ENCODE data around the gene RHOH. TPM values are rescaled to one million over a fixed set of nuclear protein-coding genes. Genes with fewer than 3 reads are reported as not detected.

Gene RHOH
- total and polyA plus RNA-seq, 9 of the 15 experiments (the other 6 are each of a cell fraction or from before 2014, with no cell fraction given) = 14.3 to 37.7 (median 23.2) TPM

- Histone ChIP-seq H4K20me1 (replicated peaks; ENCODE audit: control insufficient read depth, insufficient read depth, low read length) (no peaks in the 10 kb centered on the region), H3K9me3 (replicated peaks; ENCODE audit: control insufficient read depth, insufficient read depth, low read depth, low read length) (no peaks in the 10 kb centered on the region), H3K9me1 (ENCODE audit: control insufficient read depth, insufficient read depth, low read length) (no peaks in the 10 kb centered on the region), H3K36me3 (ENCODE audit: control insufficient read depth, insufficient read depth, low read length) (peaks cover 65% of the 10 kb centered on the region; the same call in 2 of the 3 replicates), H3K4me1 (replicated peaks in 1 of 2; ENCODE audit: control insufficient read depth in 2 of 2, insufficient read depth in 2 of 2, low read length in 2 of 2) (peaks cover 6 to 8% of the 10 kb centered on the region in 2 experiments; a peak in 4 of 5 replicates), H2AFZ (ENCODE audit: low read depth, low read length) (no peak overlapping the region), H3K27ac (ENCODE audit: extremely low read depth, low read depth, low read length) (no peak overlapping the region), H3K4me3 (no peak overlapping the region), H3K4me2 (ENCODE audit: insufficient read depth, low read length) (no peak overlapping the region), H3K27me3 (ENCODE audit: control insufficient read depth in 2 of 2, insufficient read depth in 2 of 2, low read length in 2 of 2) (no peaks in the 10 kb centered on the region), H3K79me2 (ENCODE audit: control insufficient read depth, insufficient read depth, low read length) (peaks cover 82% of the 10 kb centered on the region), H3K9ac (ENCODE audit: insufficient read depth in 1 of 2, low read depth in 2 of 2, low read length in 2 of 2) (no peak overlapping the region)
- ChIA-PET CTCF (ENCODE audit: low intra/inter-chr PET ratio) (no interaction called here), POLR2A (interaction anchor here (0.6 to 2.9 kb wide), 6 partner anchors 8 to 20 kb away, joined by 3 to 13 read pairs (median 6); no protein-coding TSS in a partner anchor)
- ATAC-seq = no peak
- BruUV-seq (replicated peaks) = TSS peak; percentile 2
- 100% methylated on average over 1 of the region's 1 CpG for WGBS (ENCODE audit: insufficient coverage, low coverage, missing lambda C conversion rate)
- in situ Hi-C loops (cut with MboI) (no loop called here), intact Hi-C loops (cut with micrococcal nuclease) (no loop called here)
- no peak for DNase-seq (ENCODE audit: extremely low read depth in 1 of 4, low spot score in 3 of 4)
- FAIRE-seq = no peak
- TF ChIP-seq SOX6 (IDR thresholded peaks at IDR 0.05) = no peak
- no peak for TF ChIP-seq JUNB (CRISPR knock-in tag; conservative IDR thresholded peaks at IDR 0.05)
- TF ChIP-seq NFRKB (IDR thresholded peaks at IDR 0.05; ENCODE audit: low read depth) = no peak
- TF ChIP-seq ZNF212 (CRISPR knock-in tag; IDR thresholded peaks at IDR 0.05) = no peak
- TF ChIP-seq TEAD2 (tag; IDR thresholded peaks at IDR 0.05) = no peak
- TF ChIP-seq, protein P1, sequence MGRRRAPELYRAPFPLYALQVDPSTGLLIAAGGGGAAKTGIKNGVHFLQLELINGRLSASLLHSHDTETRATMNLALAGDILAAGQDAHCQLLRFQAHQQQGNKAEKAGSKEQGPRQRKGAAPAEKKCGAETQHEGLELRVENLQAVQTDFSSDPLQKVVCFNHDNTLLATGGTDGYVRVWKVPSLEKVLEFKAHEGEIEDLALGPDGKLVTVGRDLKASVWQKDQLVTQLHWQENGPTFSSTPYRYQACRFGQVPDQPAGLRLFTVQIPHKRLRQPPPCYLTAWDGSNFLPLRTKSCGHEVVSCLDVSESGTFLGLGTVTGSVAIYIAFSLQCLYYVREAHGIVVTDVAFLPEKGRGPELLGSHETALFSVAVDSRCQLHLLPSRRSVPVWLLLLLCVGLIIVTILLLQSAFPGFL (CRISPR knock-in tag; IDR thresholded peaks at IDR 0.05) = no peak
- TF ChIP-seq, protein P2, sequence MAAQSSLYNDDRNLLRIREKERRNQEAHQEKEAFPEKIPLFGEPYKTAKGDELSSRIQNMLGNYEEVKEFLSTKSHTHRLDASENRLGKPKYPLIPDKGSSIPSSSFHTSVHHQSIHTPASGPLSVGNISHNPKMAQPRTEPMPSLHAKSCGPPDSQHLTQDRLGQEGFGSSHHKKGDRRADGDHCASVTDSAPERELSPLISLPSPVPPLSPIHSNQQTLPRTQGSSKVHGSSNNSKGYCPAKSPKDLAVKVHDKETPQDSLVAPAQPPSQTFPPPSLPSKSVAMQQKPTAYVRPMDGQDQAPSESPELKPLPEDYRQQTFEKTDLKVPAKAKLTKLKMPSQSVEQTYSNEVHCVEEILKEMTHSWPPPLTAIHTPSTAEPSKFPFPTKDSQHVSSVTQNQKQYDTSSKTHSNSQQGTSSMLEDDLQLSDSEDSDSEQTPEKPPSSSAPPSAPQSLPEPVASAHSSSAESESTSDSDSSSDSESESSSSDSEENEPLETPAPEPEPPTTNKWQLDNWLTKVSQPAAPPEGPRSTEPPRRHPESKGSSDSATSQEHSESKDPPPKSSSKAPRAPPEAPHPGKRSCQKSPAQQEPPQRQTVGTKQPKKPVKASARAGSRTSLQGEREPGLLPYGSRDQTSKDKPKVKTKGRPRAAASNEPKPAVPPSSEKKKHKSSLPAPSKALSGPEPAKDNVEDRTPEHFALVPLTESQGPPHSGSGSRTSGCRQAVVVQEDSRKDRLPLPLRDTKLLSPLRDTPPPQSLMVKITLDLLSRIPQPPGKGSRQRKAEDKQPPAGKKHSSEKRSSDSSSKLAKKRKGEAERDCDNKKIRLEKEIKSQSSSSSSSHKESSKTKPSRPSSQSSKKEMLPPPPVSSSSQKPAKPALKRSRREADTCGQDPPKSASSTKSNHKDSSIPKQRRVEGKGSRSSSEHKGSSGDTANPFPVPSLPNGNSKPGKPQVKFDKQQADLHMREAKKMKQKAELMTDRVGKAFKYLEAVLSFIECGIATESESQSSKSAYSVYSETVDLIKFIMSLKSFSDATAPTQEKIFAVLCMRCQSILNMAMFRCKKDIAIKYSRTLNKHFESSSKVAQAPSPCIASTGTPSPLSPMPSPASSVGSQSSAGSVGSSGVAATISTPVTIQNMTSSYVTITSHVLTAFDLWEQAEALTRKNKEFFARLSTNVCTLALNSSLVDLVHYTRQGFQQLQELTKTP (IDR thresholded peaks at IDR 0.05; ENCODE audit: low read depth in 1 of 2, partially characterized antibody in 2 of 2) = no peak
- TF ChIP-seq NR4A1 (CRISPR knock-in tag; IDR thresholded peaks at IDR 0.05) = no peak
- no peak for TF ChIP-seq NR4A1 (tag; IDR thresholded peaks at IDR 0.05)
- TF ChIP-seq, protein P3, sequence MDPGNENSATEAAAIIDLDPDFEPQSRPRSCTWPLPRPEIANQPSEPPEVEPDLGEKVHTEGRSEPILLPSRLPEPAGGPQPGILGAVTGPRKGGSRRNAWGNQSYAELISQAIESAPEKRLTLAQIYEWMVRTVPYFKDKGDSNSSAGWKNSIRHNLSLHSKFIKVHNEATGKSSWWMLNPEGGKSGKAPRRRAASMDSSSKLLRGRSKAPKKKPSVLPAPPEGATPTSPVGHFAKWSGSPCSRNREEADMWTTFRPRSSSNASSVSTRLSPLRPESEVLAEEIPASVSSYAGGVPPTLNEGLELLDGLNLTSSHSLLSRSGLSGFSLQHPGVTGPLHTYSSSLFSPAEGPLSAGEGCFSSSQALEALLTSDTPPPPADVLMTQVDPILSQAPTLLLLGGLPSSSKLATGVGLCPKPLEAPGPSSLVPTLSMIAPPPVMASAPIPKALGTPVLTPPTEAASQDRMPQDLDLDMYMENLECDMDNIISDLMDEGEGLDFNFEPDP (CRISPR knock-in tag; IDR thresholded peaks at IDR 0.05) = no peak
- no peak for TF ChIP-seq NFIX (CRISPR knock-in tag; IDR thresholded peaks at IDR 0.05; ENCODE audit: low read depth)
- no peak for TF ChIP-seq ZNF699 (CRISPR knock-in tag; IDR thresholded peaks at IDR 0.05; ENCODE audit: insufficient replicate concordance)
- no peak for TF ChIP-seq NCOA1 (IDR thresholded peaks at IDR 0.05; ENCODE audit: low read depth)
- TF ChIP-seq SMARCA5 (IDR thresholded peaks at IDR 0.05) = no peak
- TF ChIP-seq CBX8 (IDR thresholded peaks at IDR 0.05; ENCODE audit: borderline replicate concordance, extremely low read depth, low read depth, low read length, poor library complexity, severe bottlenecking) = no peak
These were observed 24.9 kb downstream of the RHOH start for GRCh38 chr4:40221744-40222143.

Data from K562 (cell line).